ENCODE data around the gene CRMP1.
"Not testable (repeated sequence)": the region's sequence is repeated elsewhere in the genome, so short reads cannot be mapped to it uniquely, and the experiment has no call there.

CRMP1 gene

DNA sequence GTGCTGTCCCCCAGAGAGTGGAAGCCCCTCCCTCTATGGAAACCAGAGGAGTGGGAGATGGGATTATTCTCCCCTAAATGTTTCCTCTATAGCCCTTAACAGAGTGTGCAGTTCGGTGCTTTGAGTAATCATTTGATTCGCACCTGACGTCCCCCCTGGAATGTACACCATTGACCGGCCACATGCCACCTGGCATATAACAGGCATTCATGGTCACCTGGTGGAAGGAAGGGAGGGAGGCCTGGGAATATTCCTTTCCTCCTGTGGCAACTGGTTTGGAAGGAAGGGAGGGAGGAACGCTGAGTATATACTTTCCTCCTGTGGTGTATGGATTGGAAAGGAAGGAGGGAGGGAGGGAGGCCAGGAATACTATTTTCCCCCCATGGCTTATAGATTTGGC, 77.2 kb downstream of the CRMP1 start:
- Mint-ChIP-seq H3K9me3 (ENCODE audit: low read depth) (no peaks in the 10 kb centered on the region), H3K27me3 (no peaks in the 10 kb centered on the region), H3K36me3 (no peaks in the 10 kb centered on the region), H3K27ac (no peak overlapping the region), H3K4me3 (no peak overlapping the region), H3K4me1 (ENCODE audit: low read depth) (no peaks in the 10 kb centered on the region)

DNA sequence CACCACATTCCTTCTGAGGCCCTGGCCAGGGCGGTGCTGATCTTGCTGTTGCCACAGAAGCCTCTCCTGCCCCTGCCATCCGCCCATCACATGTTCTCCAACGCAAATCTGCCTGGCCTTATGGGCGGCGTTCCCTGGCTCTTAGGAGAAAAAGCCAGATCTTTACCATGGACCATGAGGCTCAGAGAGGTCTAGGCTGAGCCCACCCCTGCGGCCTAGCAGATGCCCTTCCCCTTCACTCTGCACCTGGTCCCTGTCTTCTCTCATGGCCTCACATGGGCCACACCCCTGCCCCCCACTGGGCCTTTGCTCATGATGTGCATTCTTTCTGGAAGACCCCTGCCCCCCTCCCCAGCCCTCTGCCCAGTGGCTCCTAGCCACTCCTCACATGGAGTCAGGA, 78.5 kb downstream of the CRMP1 start:
- no peaks in the 10 kb centered on the region for H3K36me3 Mint-ChIP-seq
- H3K27ac Mint-ChIP-seq: no peak overlapping the region
- no peaks in the 10 kb centered on the region for H3K9me3 Mint-ChIP-seq (ENCODE audit: low read depth)
- no peak overlapping the region for H3K4me3 Mint-ChIP-seq
- H3K4me1 Mint-ChIP-seq (ENCODE audit: low read depth): no peaks in the 10 kb centered on the region
- H3K27me3 Mint-ChIP-seq: no peaks in the 10 kb centered on the region

DNA sequence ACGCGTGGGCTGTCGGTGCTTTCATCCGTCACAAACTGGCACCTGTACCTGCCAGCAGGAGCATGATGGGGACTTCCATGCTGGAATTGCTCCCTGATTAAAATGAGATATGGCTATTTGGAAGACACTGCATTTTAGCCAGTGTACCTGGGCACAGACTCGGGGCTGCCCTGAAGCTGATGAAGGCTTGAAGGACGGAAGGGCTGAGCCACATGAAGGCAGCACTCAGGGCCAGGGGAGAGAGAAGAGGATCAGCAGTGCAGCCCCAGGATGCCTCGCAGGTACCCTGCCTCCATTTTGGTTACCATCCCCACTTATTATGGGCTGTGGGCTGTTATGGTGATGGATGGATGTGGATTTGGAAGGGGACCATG, 79.0 kb downstream of the CRMP1 start:
- no peaks in the 10 kb centered on the region for H3K4me1 Mint-ChIP-seq (ENCODE audit: low read depth)
- H3K36me3 Mint-ChIP-seq: no peaks in the 10 kb centered on the region
- H3K9me3 Mint-ChIP-seq (ENCODE audit: low read depth): no peaks in the 10 kb centered on the region
- no peaks in the 10 kb centered on the region for H3K27me3 Mint-ChIP-seq
- H3K4me3 Mint-ChIP-seq: no peak overlapping the region
- H3K27ac Mint-ChIP-seq: no peak overlapping the region

DNA sequence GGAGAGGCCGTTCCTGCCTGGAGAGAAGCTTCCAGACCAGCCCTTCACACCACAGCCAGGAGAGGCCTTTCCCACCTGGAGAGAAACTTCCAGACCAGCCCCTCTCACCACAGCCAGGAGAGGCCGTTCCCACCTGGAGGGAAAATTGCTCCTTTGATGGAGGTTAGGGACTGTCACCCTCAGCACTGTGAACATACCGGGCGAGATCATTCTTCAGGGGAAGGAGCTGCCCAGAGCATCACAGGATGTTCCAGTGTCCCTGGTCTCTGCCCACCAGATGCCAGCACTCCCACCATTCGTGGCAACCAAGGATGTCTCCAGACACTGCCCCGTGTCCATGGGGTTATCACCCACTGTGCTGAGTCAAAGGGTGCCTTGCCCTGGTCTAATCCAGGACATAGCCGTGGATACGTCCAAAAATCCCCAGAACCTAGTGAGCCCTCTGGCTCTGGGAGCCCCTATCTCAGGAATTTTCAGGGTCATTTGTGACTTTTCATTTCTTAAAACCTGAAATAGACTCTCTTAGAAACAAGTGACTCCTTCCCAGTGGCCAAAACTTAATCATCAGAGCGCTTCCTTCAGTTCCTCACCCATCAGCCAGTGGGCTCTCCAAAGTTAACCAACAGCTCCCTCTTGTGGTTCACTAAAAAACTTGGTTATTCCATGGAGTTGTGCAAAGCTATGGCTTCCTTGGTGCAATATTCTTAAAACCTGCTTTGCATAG, 80.2 kb downstream of the CRMP1 start:
- Mint-ChIP-seq H3K27me3 (no peaks in the 10 kb centered on the region), H3K4me3 (no peak overlapping the region), H3K27ac (no peak overlapping the region), H3K4me1 (ENCODE audit: low read depth) (no peaks in the 10 kb centered on the region), H3K36me3 (no peaks in the 10 kb centered on the region), H3K9me3 (ENCODE audit: low read depth) (no peaks in the 10 kb centered on the region)

DNA sequence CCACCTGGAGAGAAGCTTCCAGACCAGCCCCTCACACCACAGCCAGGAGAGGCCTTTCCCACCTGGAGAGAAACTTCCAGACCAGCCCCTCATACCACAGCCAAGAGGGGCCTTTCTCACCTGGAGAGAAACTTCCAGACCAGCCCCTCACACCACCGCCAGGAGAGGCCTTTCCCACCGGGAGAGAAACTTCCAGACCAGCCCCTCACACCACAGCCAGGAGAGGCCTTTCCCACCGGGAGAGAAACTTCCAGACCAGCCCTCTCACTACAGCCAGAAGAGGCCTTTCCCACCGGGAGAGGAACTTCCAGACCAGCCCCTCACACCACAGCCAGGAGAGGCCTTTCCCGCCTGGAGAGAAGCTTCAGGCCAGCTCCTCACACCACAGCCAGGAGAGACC, 80.8 kb downstream of the CRMP1 start:
- not testable (repeated sequence) for H3K4me3 Mint-ChIP-seq; H3K9me3 Mint-ChIP-seq (ENCODE audit: low read depth); H3K27ac Mint-ChIP-seq; H3K27me3 Mint-ChIP-seq; H3K4me1 Mint-ChIP-seq (ENCODE audit: low read depth); H3K36me3 Mint-ChIP-seq

DNA sequence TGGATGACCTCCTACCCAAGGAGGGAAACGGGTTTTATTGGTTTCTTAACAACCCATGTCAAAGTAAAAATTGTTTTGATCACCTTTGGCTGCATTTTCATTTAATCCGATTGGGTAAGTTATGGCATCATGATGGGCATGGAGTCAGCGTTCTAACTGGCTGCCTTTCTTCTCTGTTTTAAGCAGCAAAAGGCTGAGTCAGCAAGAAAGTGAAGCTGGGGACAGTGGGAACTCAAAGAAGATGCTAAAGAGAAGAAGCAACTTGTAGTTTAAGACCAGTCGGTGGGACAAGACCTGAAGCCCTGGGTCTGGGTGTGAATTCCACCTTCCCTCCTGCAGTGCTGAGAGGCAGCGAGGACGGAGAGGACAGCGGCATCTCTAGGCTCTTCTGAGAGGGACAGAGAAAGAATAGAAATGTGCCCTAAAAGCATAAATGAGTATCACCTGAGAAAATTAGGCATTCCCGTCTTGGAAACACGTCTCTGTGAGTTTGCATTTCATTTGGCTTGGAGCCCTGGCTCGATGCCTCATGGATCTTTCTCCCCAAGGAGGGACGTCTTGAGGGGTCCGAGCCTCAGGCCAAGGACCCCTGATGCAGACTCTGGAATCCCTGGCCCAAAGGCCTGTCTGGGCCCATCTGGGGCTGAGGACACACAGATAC, 82.0 kb downstream of the CRMP1 start:
- no peak overlapping the region for H3K27ac Mint-ChIP-seq
- no peaks in the 10 kb centered on the region for H3K4me1 Mint-ChIP-seq (ENCODE audit: low read depth)
- no peak overlapping the region for H3K4me3 Mint-ChIP-seq
- H3K9me3 Mint-ChIP-seq (ENCODE audit: low read depth): no peaks in the 10 kb centered on the region
- H3K36me3 Mint-ChIP-seq: no peaks in the 10 kb centered on the region
- no peaks in the 10 kb centered on the region for H3K27me3 Mint-ChIP-seq

DNA sequence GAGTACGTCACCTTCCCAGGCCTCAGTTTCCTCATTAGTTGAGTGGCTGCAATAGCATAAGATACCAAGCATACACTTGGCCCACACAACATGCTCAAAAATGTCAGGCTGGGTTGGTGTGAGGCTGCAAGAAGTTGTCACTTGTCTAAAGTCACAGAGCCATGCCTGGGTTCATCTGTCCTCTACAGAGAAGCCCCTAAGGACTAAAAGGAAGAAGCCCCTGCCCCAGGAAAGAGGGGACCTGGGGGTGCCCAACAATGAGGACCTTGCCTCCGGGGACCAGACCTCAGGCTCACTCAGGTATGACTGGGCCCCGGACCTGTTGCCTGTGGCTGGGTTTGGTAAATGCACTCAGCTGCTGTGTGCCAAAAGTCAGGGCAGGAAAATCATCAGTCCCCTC, 82.7 kb downstream of the CRMP1 start:
- Mint-ChIP-seq H3K36me3 (no peaks in the 10 kb centered on the region), H3K4me1 (ENCODE audit: low read depth) (no peaks in the 10 kb centered on the region), H3K27ac (no peak overlapping the region), H3K9me3 (ENCODE audit: low read depth) (no peaks in the 10 kb centered on the region), H3K27me3 (no peaks in the 10 kb centered on the region), H3K4me3 (no peak overlapping the region)

DNA sequence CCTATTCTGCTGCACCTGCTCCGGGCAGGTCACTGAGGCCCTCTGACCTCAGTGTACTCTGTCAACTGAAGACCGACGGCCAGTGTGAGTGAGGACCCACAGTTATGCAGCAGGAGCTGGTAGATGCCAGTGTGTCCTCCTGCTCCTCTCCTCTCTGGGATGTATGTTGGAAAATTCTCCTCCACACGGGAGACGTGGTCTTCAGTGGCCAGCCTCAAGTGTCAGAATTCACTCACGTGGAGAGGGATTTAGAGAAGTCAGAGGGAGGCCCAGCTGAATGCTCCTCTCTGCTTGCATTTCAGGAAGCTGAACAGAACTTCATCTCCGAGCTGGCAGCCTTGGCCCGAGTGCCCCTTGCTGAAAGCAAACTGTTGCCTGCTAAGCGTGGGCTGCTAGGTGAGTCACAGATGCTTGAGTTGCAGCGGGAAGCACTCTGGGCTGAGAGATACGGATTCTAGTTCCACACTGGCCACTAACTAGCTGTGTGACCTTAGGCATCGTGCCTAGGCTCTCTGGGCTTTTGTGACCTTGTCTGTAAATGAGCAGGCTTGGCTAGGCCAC, 83.6 kb downstream of the CRMP1 start:
- no peak overlapping the region for H3K27ac Mint-ChIP-seq
- H3K27me3 Mint-ChIP-seq: no peaks in the 10 kb centered on the region
- H3K4me1 Mint-ChIP-seq (ENCODE audit: low read depth): no peaks in the 10 kb centered on the region
- no peak overlapping the region for H3K4me3 Mint-ChIP-seq
- no peaks in the 10 kb centered on the region for H3K9me3 Mint-ChIP-seq (ENCODE audit: low read depth)
- H3K36me3 Mint-ChIP-seq: no peaks in the 10 kb centered on the region

DNA sequence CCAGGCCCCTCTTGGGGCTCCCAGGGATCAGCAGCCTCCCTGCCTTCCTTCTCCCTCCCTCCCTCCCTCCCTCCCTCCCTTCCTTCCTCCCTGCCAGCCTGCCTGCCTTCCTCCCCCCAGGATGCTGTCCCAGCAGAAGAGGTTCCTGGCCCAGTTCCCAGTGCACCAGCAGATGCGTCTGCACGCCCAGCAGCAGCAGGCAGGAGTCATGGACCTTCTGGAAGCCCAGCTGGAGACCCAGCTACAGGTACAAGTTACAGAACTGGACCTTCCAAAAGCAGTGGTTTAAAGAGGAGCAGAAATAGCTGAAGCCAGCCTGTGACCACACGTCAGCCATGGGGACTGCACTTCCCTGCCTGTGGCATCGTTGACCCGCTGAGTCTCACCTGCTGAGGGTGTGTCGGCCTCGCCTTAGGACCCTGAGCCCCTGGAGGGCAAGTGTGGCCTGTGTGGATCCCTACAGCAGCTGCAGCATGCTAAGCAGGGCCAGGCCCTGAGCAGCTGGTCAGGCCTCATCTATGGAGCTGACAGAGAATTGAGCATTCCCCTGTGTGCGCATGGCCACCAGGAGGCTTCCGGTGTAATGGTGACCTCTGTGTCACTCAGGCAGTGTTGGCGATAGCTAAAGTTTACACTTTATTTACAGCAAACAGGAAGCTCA, 84.7 kb downstream of the CRMP1 start:
- Mint-ChIP-seq H3K36me3 (no peaks in the 10 kb centered on the region), H3K4me1 (ENCODE audit: low read depth) (no peaks in the 10 kb centered on the region), H3K27me3 (no peaks in the 10 kb centered on the region), H3K9me3 (ENCODE audit: low read depth) (no peaks in the 10 kb centered on the region), H3K4me3 (no peak overlapping the region), H3K27ac (no peak overlapping the region)

DNA sequence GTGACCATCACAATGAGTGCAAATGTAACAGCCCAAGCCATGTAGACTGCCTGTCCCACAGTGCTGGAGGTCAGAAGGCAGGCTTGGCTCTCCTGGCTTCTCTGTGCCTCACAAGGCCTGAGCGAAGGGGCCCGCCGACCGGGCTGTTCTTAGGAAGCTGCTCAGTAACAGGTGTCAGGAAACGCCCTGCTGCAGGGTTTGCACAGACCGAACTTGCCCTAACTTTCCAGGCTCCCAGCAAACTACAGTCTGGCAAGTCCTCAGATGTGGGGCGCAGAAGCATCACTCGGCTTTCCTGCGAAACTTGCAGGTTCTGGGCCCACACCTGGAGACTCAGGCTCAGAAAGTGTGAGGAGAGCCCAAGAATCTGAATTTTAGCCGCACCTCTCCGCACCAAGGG, 87.6 kb downstream of the CRMP1 start:
- no peaks in the 10 kb centered on the region for H3K9me3 Mint-ChIP-seq (ENCODE audit: low read depth)
- no peak overlapping the region for H3K4me3 Mint-ChIP-seq
- no peaks in the 10 kb centered on the region for H3K36me3 Mint-ChIP-seq
- no peaks in the 10 kb centered on the region for H3K4me1 Mint-ChIP-seq (ENCODE audit: low read depth)
- H3K27me3 Mint-ChIP-seq: no peaks in the 10 kb centered on the region
- no peak overlapping the region for H3K27ac Mint-ChIP-seq

DNA sequence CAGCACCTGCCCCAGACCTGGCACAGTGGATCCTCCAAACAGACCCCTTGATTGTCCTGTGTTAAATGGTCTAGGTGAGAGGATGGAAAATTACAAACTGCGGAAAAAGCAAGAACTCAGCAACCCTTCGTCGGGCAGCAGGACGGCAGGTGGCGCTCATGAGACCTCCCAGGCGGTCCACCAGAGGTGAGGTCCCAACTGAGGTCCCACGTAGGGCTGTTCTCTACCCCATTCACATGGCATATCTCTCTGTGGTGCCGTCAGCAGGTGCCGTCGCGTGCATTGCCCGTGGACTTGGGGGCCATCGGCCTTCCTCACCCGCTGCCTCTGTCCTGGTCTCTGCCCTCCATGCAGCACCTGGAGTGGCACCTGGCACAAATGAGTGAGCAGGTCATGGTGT, 88.2 kb downstream of the CRMP1 start:
- H3K4me3 Mint-ChIP-seq: no peak overlapping the region
- H3K27ac Mint-ChIP-seq: no peak overlapping the region
- H3K9me3 Mint-ChIP-seq (ENCODE audit: low read depth): no peaks in the 10 kb centered on the region
- H3K4me1 Mint-ChIP-seq (ENCODE audit: low read depth): no peaks in the 10 kb centered on the region
- no peaks in the 10 kb centered on the region for H3K36me3 Mint-ChIP-seq
- no peaks in the 10 kb centered on the region for H3K27me3 Mint-ChIP-seq

DNA sequence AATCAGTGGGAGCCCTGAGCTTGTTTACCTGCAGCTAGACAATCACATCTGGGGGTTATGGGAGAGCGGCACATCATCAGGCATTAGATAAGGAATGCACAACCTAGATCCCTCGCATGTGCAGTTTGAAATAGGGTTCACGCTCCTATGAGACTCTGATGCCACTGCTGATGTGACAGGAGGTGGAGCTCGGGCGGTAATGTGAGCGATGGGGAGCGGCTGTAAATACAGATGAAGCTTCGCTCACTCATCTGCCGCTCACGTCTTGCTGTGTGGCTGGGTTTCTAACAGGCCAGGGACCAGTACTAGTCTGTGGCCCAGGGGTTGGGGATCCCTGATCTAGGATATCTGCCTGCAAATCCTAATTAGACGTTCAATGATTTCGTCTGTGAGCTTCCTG, 90.3 kb downstream of the CRMP1 start:
- H3K36me3 Mint-ChIP-seq: no peaks in the 10 kb centered on the region
- H3K9me3 Mint-ChIP-seq (ENCODE audit: low read depth): no peaks in the 10 kb centered on the region

DNA sequence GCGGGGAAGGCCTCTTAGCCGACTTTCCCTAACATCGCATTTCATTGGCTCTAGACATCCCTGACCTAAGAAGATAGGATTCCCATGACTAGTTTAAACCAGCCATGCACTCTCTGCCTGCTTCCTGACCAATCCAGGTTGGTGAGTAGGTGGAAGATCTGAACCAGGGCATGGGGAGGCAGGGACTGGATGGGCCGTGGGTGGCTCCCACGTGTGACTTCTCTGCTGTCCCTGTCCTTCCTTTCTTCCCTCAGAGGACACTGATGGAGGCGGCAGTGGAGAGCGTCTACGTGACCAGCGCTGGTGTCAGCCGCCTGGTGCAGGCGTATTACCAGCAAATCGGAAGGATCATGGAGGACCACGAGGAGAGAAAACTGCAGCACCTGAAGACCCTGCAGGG, 91.2 kb downstream of the CRMP1 start:
- Mint-ChIP-seq H3K36me3 (no peaks in the 10 kb centered on the region), H3K27ac (no peak overlapping the region), H3K27me3 (no peaks in the 10 kb centered on the region), H3K4me1 (ENCODE audit: low read depth) (no peaks in the 10 kb centered on the region), H3K4me3 (no peak overlapping the region), H3K9me3 (ENCODE audit: low read depth) (no peaks in the 10 kb centered on the region)

More for the DNA sequence above, 90.3 kb downstream of the CRMP1 start:
- Mint-ChIP-seq H3K27ac (no peak overlapping the region), H3K4me3 (no peak overlapping the region), H3K4me1 (ENCODE audit: low read depth) (no peaks in the 10 kb centered on the region), H3K27me3 (no peaks in the 10 kb centered on the region)

DNA sequence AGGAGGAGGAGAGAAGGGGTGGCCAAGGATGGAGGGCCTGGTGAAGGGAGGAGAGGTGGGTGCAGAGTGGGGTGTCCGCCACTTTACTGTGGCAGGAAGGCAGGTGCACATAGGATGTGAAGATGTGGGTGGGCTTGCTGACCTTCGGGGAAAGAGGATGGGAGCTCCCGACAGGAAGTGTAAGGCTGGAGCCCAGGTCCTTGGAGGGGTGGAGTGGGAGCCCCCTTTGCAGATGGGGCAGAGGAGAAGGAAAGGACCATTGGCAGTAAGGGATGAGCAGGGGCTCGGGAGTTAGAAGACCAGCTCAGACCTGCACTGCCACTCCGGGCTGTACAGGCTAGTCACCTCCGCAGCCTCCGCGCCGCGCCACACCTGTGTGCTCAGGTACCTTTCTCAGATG, 92.4 kb downstream of the CRMP1 start:
- Mint-ChIP-seq H3K36me3 (no peaks in the 10 kb centered on the region), H3K4me1 (ENCODE audit: low read depth) (no peaks in the 10 kb centered on the region), H3K27ac (no peak overlapping the region), H3K4me3 (no peak overlapping the region), H3K9me3 (ENCODE audit: low read depth) (no peaks in the 10 kb centered on the region), H3K27me3 (peaks cover 3% of the 10 kb centered on the region)

DNA sequence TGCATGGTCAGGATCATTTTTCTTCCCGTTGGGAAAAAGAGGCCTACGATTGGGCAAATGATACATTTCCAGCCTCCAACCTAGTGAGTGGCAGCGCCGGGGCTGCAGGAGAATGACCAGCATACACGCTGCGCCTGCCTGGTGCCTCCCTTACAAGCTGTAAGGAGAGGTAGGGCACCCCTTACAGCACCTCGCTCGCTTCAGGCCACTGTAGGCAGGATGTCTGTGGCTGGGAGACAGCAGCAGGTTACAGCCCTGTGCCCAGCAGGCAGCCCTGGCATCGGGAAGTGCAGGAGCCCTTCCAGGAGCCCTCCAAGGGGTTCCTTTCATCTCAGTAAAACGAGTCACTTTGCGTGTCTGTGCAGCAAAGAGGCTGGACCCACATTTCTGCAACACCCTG, 93.5 kb downstream of the CRMP1 start:
- Mint-ChIP-seq H3K4me3 (no peak overlapping the region), H3K36me3 (no peaks in the 10 kb centered on the region), H3K9me3 (ENCODE audit: low read depth) (no peaks in the 10 kb centered on the region), H3K27me3 (peaks cover 3% of the 10 kb centered on the region), H3K27ac (no peak overlapping the region), H3K4me1 (ENCODE audit: low read depth) (no peaks in the 10 kb centered on the region)

All from activated naive CD8-positive, alpha-beta T cell (primary cell).